ENCODE results near the gene AHRR.
A peak's percentile ranks its signal among the peaks of the same experiment; 100 is the strongest.
"Not testable (repeated sequence)": the region's sequence is repeated elsewhere in the genome, so short reads cannot be mapped to it uniquely, and the experiment has no call there.

AHRR gene

GRCh38 chr5:380701-381309 is 59.3 kb downstream of the AHRR start:
- DNase-seq = no peak

- no peak for DNase-seq
Observed at GRCh38 chr5:383066-383465, 61.6 kb downstream of the AHRR start.

- no peak for DNase-seq
Observed at GRCh38 chr5:383621-384020, 62.1 kb downstream of the AHRR start.

GRCh38 chr5:384576-384975 is 63.1 kb downstream of the AHRR start:
- not testable (repeated sequence) for DNase-seq

GRCh38 chr5:385321-385720 is 63.8 kb downstream of the AHRR start:
- DNase-seq = no peak

GRCh38 chr5:386432-387341 is 65.2 kb downstream of the AHRR start:
- no peak for DNase-seq

GRCh38 chr5:387491-388265 is 66.2 kb downstream of the AHRR start:
- no peak for DNase-seq

GRCh38 chr5:388266-389196 is 67.0 kb downstream of the AHRR start:
- DNase-seq = no peak

GRCh38 chr5:389197-389821 is 67.8 kb downstream of the AHRR start:
- DNase-seq = no peak

GRCh38 chr5:389891-390622 is 68.5 kb downstream of the AHRR start:
- DNase-seq = no peak

- no peak for DNase-seq
Observed at GRCh38 chr5:390623-391491, 69.3 kb downstream of the AHRR start.

- DNase-seq = no peak
Observed at GRCh38 chr5:392431-392988, 71.0 kb downstream of the AHRR start.

GRCh38 chr5:393846-394275 is 72.3 kb downstream of the AHRR start:
- DNase-seq = no peak

GRCh38 chr5:394671-395155 is 73.2 kb downstream of the AHRR start:
- no peak for DNase-seq

GRCh38 chr5:395156-395920 is 73.8 kb downstream of the AHRR start:
- DNase-seq = peak; percentile 42

- DNase-seq = no peak
Observed at GRCh38 chr5:395921-396530, 74.5 kb downstream of the AHRR start.

- DNase-seq = no peak
Observed at GRCh38 chr5:396531-396961, 75.0 kb downstream of the AHRR start.

- not testable (repeated sequence) for DNase-seq
Observed at GRCh38 chr5:398141-398474, 76.6 kb downstream of the AHRR start.

Data from HCEC 1CT (cell line).